Brain microvascular endothelial cell (primary cell): ENCODE results near the gene PACRG.
A peak's percentile ranks its signal among the peaks of the same experiment; 100 is the strongest.

Experiments used
- DNase-seq: peaks from one replicate; pipeline ENCODE4 v3.0.0-alpha.2; 2020
- H3K27ac ChIP-seq: fragments of 250-450 bp; sonication (Bioruptor Pico); 2 replicates; pipeline ENCODE4 v1.5.1; 2020; ENCODE audit warnings: mild to moderate bottlenecking, moderate library complexity
- H3K27me3 ChIP-seq: fragments of 250-450 bp; sonication (Bioruptor Pico); replicated peaks from 2 replicates; pipeline ENCODE4 v1.5.1; 2020; ENCODE audit warnings: mild to moderate bottlenecking
- H3K36me3 ChIP-seq: fragments of 250-450 bp; sonication (Bioruptor Pico); replicated peaks from 2 replicates; pipeline ENCODE4 v1.5.1; 2020; ENCODE audit warnings: mild to moderate bottlenecking
- H3K4me3 ChIP-seq: 2 replicates; pipeline ENCODE4 v1.5.1; 2011; ENCODE audit warnings: low read depth, mild to moderate bottlenecking, control low read depth, low read length, moderate library complexity
- in situ Hi-C: cut with HindIII; loops from 2 replicates; pipeline ENCODE4 v1.10.0; 2017; ENCODE audit warnings: low sequenced_read_pairs, low pct_ligation_motif_present
- TF ChIP-seq, protein P1 (sequence below): IDR thresholded peaks from 2 replicates; pipeline ENCODE4 v1.5.1; 2011; ENCODE audit warnings: low read depth, mild to moderate bottlenecking, moderate library complexity, low read length, control low read depth, inconsistent platforms; ENCODE audit errors: missing control alignments

Gene PACRG

DNA sequence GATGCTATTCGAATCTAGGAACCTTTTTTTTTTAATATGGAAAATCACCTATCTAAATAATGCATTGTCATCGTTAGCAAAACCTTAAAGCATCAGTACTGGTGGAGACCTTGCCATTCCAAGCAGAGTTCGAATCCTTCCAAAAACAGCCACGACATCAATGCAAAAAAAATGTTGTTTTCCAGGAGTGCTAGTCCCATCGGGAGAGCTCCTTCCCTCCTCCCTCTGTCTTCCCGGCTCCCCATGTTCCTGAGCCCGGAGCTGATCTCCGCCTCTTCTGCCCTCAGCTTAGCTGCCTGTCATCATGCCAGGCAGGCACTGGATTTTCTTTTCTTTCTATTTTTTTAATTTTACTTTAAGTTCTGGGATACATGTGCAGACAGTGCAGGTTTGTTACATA, 533.1 kb downstream of the PACRG start:
- Histone ChIP-seq H3K27ac (no peak overlapping the region), H3K27me3 (no peaks in the 10 kb centered on the region), H3K36me3 (no peaks in the 10 kb centered on the region), H3K4me3 (peak overlapping the region; percentile 18)
- in situ Hi-C loops = no loop called here
- TF ChIP-seq, protein P1, sequence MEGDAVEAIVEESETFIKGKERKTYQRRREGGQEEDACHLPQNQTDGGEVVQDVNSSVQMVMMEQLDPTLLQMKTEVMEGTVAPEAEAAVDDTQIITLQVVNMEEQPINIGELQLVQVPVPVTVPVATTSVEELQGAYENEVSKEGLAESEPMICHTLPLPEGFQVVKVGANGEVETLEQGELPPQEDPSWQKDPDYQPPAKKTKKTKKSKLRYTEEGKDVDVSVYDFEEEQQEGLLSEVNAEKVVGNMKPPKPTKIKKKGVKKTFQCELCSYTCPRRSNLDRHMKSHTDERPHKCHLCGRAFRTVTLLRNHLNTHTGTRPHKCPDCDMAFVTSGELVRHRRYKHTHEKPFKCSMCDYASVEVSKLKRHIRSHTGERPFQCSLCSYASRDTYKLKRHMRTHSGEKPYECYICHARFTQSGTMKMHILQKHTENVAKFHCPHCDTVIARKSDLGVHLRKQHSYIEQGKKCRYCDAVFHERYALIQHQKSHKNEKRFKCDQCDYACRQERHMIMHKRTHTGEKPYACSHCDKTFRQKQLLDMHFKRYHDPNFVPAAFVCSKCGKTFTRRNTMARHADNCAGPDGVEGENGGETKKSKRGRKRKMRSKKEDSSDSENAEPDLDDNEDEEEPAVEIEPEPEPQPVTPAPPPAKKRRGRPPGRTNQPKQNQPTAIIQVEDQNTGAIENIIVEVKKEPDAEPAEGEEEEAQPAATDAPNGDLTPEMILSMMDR = no peak
- DNase-seq = no peak

DNA sequence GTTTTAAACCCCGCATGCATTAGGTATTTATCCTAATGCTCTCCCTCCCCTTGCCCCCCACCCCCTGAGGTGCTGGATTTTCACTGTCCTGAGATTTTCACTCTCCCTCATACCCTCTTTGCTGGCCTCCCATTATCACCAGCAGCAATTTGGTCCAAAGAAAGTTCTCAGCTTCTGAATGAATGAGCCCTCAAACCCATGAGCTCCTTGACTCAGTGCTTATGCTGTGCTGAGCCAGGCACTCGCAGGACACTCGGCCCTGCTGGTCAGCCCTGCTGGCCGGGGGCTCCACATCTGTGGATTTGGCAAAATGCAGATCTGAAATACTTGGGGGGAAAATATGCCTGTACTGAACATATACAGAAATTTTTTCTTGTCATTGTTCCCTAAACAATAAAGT, 533.6 kb downstream of the PACRG start:
- H3K4me3 ChIP-seq = no peak overlapping the region
- TF ChIP-seq, protein P1 = no peak
- in situ Hi-C loops = no loop called here
- H3K27ac ChIP-seq = no peak overlapping the region
- no peaks in the 10 kb centered on the region for H3K27me3 ChIP-seq
- H3K36me3 ChIP-seq = no peaks in the 10 kb centered on the region
- DNase-seq = no peak

DNA sequence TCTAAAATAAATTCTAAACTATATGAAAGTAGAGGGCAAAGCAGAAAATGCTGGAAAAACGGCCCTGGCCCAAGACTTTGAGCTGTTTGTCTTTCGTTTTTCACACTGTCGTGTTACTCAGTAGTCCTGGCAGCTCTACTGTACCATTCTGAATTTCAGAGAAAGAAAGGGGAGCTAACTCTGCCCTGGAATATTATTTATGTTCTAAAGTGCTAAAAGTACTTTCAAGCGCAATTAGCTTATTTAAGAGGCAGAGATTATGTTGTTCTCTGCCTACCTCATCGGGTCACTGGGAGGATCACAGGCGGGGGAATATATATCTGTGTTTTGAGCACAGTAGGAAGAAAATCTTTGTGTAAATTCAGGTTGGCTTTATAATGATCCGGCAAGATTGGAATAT, 534.3 kb downstream of the PACRG start:
- DNase-seq = no peak
- Histone ChIP-seq H3K27ac (no peak overlapping the region), H3K36me3 (no peaks in the 10 kb centered on the region), H3K27me3 (no peaks in the 10 kb centered on the region), H3K4me3 (no peak overlapping the region)
- in situ Hi-C loops = no loop called here
- TF ChIP-seq, protein P1 = no peak

DNA sequence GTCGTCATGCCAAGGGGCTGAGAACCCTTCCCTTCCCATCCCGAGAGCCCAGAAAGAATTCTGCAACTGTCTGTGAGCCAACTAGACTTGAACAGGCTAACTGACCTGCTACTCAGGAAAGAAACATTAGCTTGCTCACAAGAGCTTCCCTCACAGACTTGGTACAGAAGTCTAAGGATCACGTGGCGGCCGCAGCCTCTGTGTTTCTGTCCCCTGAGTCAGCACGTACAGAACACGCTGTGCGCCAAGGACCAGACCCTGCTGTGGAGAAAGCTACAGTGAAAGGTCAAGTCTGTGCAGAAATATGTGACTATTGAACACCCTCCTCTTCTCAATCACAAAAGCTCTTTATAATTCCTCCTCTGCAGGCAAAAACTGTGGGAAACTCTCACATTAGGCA, 535.4 kb downstream of the PACRG start:
- TF ChIP-seq, protein P1 = no peak
- no peaks in the 10 kb centered on the region for H3K27me3 ChIP-seq
- no peak overlapping the region for H3K27ac ChIP-seq
- no peak overlapping the region for H3K4me3 ChIP-seq
- in situ Hi-C loops = no loop called here
- H3K36me3 ChIP-seq = no peaks in the 10 kb centered on the region
- DNase-seq = peak; percentile 22

DNA sequence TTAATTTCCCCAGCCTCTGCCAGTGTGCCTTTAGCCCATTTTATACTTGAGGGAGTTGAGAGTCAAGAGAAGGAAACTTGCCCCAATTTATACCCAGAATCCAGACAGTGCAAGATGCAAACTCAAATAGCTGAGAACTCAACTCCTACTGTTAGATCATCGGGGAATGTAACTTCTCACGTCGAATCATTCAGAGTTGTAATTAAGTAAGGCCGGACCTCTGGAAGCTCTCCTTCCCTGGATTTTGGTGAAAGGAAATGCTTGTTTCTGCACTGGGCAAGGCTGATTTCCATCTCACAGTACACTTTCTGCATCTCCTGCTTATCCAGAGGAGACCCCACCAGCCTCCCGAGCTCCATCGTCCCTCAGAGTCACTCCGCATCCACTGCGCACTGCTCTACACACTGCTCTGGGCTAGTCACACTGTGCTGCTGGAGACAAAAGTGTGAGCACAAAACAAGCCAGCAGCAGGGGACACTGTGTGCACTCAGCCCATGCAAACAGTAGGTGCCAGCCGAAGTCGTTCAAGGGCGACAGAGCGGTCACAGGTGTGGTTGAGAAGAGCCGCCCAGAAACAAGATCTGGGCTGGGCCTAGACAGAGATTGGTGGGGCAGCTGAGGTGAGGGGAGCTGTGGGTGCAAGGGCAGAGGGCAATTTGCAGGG, 536.4 kb downstream of the PACRG start:
- DNase-seq = no peak
- TF ChIP-seq, protein P1 = no peak
- Histone ChIP-seq H3K36me3 (no peaks in the 10 kb centered on the region), H3K27me3 (no peaks in the 10 kb centered on the region), H3K4me3 (no peak overlapping the region), H3K27ac (no peak overlapping the region)
- in situ Hi-C loops = no loop called here

DNA sequence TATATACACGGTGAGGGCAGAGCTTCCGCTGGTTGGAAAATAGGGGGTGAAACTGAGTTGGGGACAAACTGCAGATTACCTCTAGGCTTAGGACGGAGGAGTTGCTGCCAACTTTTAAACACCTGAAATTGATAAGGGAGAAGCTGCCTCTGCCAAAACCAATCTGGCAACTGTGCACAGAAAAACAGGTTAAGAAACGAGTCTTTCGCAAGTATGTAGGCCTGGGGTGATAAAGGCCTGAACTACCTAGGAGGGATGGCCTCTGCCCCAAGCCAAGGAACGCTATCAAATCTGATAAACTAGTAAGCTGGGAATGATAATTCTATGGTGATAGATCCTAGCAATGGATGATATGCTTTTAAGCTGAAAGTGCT, 536.9 kb downstream of the PACRG start:
- no peak for DNase-seq
- H3K4me3 ChIP-seq = no peak overlapping the region
- no peak overlapping the region for H3K27ac ChIP-seq
- in situ Hi-C loops = no loop called here
- no peaks in the 10 kb centered on the region for H3K27me3 ChIP-seq
- no peaks in the 10 kb centered on the region for H3K36me3 ChIP-seq
- TF ChIP-seq, protein P1 = no peak
